IPS-18c (cell line): Measurements from ENCODE around the gene EXOC4.

ENCODE experiments used
- H3K4me3 ChIP-seq: 2 replicates; pipeline ENCODE4 v1.7.0; 2013; ENCODE audit warnings: low read depth, mild to moderate bottlenecking, low read length, moderate library complexity; ENCODE audit not compliant: insufficient read depth
- H3K9me3 ChIP-seq: one replicate; pipeline ENCODE4 v1.6.1; 2013; ENCODE audit warnings: mild to moderate bottlenecking, low read length, moderate library complexity; ENCODE audit not compliant: control insufficient read depth, insufficient read depth

EXOC4 gene

DNA sequence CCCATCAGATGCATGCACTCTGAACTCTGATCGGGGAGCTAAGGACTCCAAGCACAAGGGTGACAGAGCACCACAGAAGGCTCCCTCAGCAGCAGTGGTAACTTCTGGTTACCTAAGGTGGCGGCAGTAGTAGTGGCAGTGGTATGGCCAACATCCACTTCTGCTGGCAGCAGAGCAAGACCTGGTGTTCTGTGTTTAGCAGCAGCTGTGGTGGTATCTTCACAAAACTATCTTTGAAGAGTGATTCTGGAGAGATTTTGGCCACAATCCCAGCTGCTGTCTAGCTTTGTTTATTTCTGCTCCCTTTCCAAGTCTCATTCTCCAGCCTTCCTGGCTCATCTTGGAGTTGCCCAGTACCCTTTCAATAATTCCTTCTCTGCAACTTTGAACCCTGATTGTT lies 771.9 kb downstream of the EXOC4 start:
- H3K4me3 ChIP-seq, result no peak overlapping the region
- no peaks in the 10 kb centered on the region for H3K9me3 ChIP-seq

DNA sequence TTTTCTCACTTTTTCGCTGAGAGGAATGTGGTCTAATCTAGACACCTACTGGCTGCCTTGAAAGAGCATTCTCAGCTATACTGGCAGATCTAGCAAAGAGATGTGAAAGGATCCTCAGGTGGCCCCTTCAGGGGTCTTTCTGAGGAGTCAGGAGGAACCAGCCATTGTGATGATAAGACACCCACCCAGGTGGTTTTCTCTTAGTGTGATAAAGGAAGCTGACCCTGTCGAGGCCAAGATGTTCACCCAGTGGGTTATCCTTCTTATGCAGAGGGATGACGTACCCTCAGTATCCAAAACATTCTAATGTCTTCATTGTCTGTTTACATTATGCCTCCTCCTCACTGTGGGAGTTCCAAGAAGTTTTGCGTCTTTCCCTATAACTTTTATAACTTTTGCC lies 776.0 kb downstream of the EXOC4 start:
- no peak overlapping the region for H3K4me3 ChIP-seq
- H3K9me3 ChIP-seq, result no peaks in the 10 kb centered on the region

DNA sequence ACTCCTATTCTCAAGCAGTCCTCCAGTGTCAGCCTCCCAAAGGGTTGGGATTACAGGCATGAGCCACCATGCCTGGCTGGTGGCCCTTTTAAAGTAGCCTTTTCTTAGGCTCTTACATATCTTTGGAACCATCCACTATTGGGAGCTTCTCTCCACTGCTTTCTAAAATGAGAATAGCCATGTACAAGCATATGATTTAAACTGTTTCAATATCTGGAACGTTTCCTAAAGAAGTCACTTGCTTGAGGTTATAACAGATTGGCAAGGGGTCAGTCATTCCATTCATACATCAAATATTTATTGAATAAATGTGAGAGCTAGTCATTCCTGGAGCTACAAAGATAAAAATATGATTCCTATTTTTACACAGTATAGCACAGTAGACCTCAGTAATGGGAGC lies 776.9 kb downstream of the EXOC4 start:
- no peaks in the 10 kb centered on the region for H3K9me3 ChIP-seq
- no peak overlapping the region for H3K4me3 ChIP-seq

DNA sequence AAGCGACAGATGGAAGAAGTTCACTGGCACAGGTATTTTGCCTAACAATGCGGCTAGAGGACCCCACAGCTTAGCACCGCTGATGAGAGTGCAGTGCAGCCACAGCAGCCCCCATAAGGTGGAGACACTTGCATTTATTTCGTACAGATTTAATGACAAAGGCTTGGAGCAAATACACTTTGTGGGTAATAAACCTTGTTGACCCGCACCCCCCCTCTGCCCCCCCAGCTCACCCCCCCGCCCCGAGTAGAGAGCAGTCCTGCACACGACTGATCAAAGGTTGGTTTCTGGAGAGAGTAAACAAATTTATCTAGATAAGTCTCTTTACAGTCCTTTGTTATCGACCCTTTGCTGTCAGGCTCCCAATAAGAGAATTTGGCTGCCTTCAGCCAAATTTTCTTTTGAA lies 777.6 kb downstream of the EXOC4 start:
- H3K9me3 ChIP-seq, result no peaks in the 10 kb centered on the region
- H3K4me3 ChIP-seq, result no peak overlapping the region

- Histone ChIP-seq H3K9me3 (no peaks in the 10 kb centered on the region), H3K4me3 (no peak overlapping the region)
Observed at GRCh38 chr7:134031835-134032617, 779.1 kb downstream of the EXOC4 start.

- Histone ChIP-seq H3K9me3 (no peaks in the 10 kb centered on the region), H3K4me3 (no peak overlapping the region)
Observed at GRCh38 chr7:134034652-134035051, 781.8 kb downstream of the EXOC4 start.

DNA sequence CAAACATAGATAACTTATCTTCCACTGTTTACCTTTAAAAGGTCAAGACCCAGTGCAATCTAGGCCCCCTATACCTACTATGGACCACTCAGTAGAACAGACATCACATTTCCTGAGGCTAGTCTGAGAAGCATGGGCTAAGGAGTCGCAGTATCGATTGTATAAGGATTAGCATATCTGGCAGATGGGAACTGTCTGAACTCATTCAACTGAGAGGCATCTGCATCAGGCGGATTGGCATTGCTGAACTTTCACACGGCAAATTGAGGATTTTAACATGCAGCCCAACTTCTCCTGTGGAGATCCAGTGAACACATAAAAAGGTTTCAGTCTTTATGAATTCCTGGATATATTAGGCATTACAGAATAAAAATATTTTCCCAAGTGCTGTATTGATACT lies 785.1 kb downstream of the EXOC4 start:
- H3K4me3 ChIP-seq, result no peak overlapping the region
- no peaks in the 10 kb centered on the region for H3K9me3 ChIP-seq

GRCh38 chr7:134040988-134041387 lies 788.1 kb downstream of the EXOC4 start:
- no peak overlapping the region for H3K4me3 ChIP-seq

DNA sequence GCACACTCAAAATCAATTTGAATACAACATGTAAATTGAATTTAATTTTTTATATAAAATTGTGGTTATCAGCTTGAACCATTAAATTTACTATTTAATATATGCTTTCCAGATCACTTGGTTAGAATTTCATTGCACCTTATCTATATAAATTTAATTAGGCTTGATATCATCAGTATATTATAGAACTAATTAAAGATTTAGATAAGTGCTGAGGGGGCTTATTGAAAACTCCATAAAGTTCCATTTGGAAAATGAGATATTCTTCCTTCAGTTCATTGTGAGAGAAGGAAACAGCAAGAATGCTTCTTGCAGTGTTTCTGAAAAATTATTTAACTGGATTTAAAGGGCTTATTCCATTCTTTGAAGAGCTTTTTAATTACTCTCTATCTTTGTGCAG lies 788.6 kb downstream of the EXOC4 start:
- Histone ChIP-seq H3K4me3 (no peak overlapping the region), H3K9me3 (no peaks in the 10 kb centered on the region)

More at GRCh38 chr7:134040988-134041387, 788.1 kb downstream of the EXOC4 start:
- H3K9me3 ChIP-seq, result no peaks in the 10 kb centered on the region

DNA sequence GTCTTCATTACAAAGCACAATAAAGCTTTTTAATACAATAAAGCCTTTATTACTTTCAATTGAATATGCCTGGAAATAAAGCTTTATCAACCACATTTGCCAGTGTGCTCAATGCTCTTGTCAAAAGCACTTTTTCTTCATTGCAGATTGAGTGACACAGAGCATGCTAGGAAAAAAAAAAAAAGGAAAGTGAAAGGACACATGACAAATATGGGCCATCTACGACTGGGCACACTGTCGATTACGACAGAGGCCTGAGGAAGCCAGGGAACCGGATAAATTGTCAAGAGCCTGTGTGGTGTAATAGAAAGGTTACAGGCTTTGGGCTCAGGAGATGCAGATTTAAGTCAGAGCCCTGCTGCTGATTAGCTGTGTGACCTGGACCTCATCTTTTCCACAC lies 789.4 kb downstream of the EXOC4 start:
- no peak overlapping the region for H3K4me3 ChIP-seq
- no peaks in the 10 kb centered on the region for H3K9me3 ChIP-seq

- H3K9me3 ChIP-seq, result no peaks in the 10 kb centered on the region
- no peak overlapping the region for H3K4me3 ChIP-seq
Observed at GRCh38 chr7:134044682-134045081, 791.8 kb downstream of the EXOC4 start.

DNA sequence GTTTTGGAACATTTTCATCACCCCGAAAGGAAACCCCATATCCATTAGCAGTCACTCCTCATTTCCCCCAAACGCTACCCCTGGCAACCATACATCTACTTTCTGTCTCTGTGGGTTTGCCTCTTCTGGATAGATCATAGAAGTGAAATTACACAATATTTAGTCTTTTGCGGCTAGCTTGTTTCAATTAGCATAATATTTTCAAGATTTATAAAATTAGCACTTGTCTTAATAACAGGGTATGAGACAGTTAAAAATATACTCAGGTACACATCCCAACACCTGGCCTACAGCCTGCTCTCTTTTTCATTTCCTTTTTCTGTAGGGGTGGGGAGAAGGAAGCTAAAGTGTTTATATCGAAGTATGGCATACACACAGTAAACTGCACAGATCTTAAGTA lies 792.8 kb downstream of the EXOC4 start:
- no peak overlapping the region for H3K4me3 ChIP-seq
- no peaks in the 10 kb centered on the region for H3K9me3 ChIP-seq

GRCh38 chr7:134046594-134047128 lies 793.8 kb downstream of the EXOC4 start:
- Histone ChIP-seq H3K9me3 (no peaks in the 10 kb centered on the region), H3K4me3 (no peak overlapping the region)

DNA sequence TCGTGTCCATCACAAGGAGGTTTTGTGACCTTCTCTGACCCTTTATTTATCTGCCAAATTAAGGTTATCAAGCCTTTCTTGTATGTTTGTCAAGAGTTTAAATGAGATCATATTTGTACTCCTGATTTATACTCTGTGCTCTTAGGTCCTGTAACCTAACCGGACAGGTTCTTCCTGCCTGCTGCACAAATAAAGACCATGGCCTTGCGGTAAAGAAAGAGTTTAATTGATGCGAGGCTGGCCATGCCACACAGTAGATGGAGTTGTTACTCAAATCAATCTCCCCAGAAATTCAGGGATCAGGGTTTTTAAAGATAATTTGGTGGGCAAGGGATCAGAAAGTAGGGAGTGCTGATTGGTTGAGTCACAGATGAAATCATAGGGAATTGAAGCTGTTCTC lies 794.8 kb downstream of the EXOC4 start:
- Histone ChIP-seq H3K9me3 (no peaks in the 10 kb centered on the region), H3K4me3 (no peak overlapping the region)

- Histone ChIP-seq H3K4me3 (no peak overlapping the region), H3K9me3 (no peaks in the 10 kb centered on the region)
Observed at GRCh38 chr7:134048166-134048565, 795.3 kb downstream of the EXOC4 start.

GRCh38 chr7:134051020-134051419 lies 798.1 kb downstream of the EXOC4 start:
- H3K9me3 ChIP-seq, result no peaks in the 10 kb centered on the region
- no peak overlapping the region for H3K4me3 ChIP-seq

GRCh38 chr7:134056816-134057215 lies 803.9 kb downstream of the EXOC4 start:
- Histone ChIP-seq H3K9me3 (no peaks in the 10 kb centered on the region), H3K4me3 (no peak overlapping the region)

DNA sequence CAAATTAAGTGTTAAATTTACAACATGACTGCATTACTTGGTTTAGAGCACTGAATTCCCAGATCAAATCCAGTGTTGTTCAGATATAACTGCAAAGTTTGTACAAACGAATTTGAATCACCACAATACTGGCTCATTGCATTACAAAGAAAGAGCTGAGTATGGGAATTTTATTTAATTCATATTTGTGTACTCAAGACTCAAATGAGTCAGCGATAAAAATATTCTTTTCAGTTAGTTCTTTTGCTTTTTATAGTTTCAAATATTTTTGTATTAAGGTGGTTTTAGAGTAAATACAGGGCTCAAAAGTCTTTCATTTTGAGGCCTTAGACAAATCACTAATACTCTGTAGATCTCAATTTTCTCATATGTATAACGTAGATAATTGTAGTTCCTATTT lies 805.6 kb downstream of the EXOC4 start:
- Histone ChIP-seq H3K4me3 (no peak overlapping the region), H3K9me3 (no peaks in the 10 kb centered on the region)

GRCh38 chr7:134058980-134059379 lies 806.1 kb downstream of the EXOC4 start:
- no peaks in the 10 kb centered on the region for H3K9me3 ChIP-seq
- H3K4me3 ChIP-seq, result no peak overlapping the region
